GM12873 (cell line): ENCODE measurements around the gene PBXIP1.
A peak's percentile ranks its signal among the peaks of the same experiment; 100 is the strongest.

ENCODE experiments used
- TF ChIP-seq, protein P1 (sequence below): IDR thresholded peaks from 2 replicates; pipeline ENCODE4 v1.5.1; 2012; ENCODE audit warnings: low read depth, mild to moderate bottlenecking, moderate library complexity, low read length, control low read depth; ENCODE audit not compliant: insufficient read depth; ENCODE audit errors: missing control alignments

The PBXIP1 gene, protein sequence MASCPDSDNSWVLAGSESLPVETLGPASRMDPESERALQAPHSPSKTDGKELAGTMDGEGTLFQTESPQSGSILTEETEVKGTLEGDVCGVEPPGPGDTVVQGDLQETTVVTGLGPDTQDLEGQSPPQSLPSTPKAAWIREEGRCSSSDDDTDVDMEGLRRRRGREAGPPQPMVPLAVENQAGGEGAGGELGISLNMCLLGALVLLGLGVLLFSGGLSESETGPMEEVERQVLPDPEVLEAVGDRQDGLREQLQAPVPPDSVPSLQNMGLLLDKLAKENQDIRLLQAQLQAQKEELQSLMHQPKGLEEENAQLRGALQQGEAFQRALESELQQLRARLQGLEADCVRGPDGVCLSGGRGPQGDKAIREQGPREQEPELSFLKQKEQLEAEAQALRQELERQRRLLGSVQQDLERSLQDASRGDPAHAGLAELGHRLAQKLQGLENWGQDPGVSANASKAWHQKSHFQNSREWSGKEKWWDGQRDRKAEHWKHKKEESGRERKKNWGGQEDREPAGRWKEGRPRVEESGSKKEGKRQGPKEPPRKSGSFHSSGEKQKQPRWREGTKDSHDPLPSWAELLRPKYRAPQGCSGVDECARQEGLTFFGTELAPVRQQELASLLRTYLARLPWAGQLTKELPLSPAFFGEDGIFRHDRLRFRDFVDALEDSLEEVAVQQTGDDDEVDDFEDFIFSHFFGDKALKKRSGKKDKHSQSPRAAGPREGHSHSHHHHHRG

GRCh38 chr1:154955718-154956543 is at the start of gene PBXIP1:
PBXIP1 (minus strand) TSS chr1:154956099; CDS start chr1:154953721, 2,378 bp downstream.
- TF ChIP-seq, protein P1, sequence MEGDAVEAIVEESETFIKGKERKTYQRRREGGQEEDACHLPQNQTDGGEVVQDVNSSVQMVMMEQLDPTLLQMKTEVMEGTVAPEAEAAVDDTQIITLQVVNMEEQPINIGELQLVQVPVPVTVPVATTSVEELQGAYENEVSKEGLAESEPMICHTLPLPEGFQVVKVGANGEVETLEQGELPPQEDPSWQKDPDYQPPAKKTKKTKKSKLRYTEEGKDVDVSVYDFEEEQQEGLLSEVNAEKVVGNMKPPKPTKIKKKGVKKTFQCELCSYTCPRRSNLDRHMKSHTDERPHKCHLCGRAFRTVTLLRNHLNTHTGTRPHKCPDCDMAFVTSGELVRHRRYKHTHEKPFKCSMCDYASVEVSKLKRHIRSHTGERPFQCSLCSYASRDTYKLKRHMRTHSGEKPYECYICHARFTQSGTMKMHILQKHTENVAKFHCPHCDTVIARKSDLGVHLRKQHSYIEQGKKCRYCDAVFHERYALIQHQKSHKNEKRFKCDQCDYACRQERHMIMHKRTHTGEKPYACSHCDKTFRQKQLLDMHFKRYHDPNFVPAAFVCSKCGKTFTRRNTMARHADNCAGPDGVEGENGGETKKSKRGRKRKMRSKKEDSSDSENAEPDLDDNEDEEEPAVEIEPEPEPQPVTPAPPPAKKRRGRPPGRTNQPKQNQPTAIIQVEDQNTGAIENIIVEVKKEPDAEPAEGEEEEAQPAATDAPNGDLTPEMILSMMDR: peak; percentile 15

DNA sequence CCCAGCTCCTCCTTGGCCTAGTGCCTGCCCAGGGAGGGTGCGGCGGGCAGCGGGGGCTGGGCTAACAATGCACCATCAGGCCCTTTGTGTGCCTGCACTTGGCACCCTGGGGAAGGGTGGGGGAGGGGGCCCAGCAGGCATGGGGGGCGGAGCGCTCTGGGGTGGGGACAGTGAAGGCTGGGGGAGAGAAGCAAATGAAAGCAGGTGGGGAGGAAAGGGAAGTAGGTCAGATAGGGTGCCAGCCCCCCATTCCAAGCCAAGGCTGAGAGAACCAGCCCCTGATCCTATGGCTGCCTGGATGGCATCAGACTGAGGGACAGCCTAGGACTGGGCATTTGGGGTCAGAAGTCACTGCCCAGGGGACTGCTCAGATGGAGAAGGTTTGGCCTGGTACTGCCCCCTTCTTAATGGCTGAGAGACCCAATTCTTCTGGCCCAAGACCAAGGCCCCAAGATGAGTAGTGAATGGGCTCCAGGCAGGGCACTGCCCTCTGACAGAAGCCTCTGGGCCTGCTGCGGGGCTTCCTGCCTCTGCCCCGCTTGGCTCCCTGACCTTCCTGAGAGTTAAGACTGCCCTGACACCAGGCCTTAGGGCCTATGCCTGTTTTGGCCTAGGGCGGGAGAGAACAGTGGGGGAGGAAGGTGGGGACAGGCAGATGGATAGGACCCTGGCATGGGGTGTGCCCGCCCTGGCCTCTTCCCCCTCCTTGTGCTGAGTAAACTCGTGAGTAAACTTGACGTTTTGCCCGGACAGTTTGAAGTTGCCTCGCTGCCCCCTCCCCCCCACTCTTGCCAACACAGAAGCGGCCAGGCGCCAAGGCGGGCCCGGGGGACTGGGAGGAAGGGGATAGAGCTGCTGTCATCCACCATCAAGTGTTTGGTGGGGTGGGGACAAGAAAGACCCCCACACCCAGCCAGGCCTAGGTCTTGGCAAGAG is 49.4 kb upstream of the PBXIP1 start:
- TF ChIP-seq, protein P1: no peak

- TF ChIP-seq, protein P1: no peak
These were observed 48.6 kb upstream of the PBXIP1 start for GRCh38 chr1:155004352-155005075.

DNA sequence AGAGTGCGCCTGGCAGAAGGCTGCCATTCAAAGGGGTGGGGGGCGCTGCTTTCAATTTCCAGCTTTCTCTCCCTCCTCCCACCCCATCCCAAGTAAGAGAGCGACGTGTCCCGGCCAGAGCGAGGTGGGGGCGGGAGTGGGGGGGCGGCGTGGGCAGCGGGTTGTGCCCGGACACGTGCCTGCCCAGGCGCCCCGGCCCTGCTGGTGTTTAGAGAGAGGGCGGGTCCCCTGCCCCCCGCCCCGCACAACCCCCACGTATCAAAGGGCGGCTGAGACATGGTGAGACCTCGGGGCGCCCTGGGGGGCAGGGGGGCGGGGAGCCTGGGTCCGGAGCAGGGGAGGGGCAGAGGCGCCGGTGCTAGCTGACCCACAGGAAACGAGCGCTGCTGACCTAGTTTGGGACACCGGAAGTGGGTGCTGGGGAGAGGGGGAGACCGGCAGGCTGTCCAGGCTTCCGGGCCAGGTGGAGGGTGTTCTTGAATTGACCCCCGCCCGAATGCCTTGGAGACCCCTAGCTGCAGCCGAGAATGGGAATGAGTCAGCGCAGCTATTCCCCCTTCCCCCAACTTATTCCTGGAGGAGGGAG is 48.0 kb upstream of the PBXIP1 start:
- TF ChIP-seq, protein P1: no peak

GRCh38 chr1:155003227-155003765 is 47.4 kb upstream of the PBXIP1 start:
- TF ChIP-seq, protein P1: no peak
